Omental fat pad (tissue), 4 donors: ENCODE measurements around the gene ZG16B. TPM values are rescaled to one million over a fixed set of nuclear protein-coding genes. Genes with fewer than 3 reads are reported as not detected.

Experiments used
- ATAC-seq: fragments of 150-250 bp; one replicate; pipeline ENCODE4 v1.9.1; 2016; ENCODE audit warnings: mild to moderate bottlenecking, moderate library complexity; ENCODE audit not compliant: low FRiP score
- DNase-seq: peaks from one replicate; pipeline ENCODE4 v3.0.0-alpha.2; 2019; ENCODE audit warnings: low spot score
- CTCF ChIP-seq, 3 donors: fragments of 450-650 bp; IDR thresholded peaks; one replicate each; pipeline ENCODE4 v1.5.1; 2016 to 2017; ENCODE audit warnings: antibody characterized with exemption in 3 of 3, mild to moderate bottlenecking in 3 of 3, moderate library complexity in 2 of 3
- total RNA-seq, 4 donors: library from RNA; depleted of rRNA; stranded (reverse); fragments of >200 nt; gene quantifications; one replicate each; pipeline ENCODE4 v1.1.0, GENCODE V29; 2016

The ZG16B gene
- total RNA-seq, 4 donors from 2014 or later, result 1.0 TPM; not detected in 3

GRCh38 chr16:2795395-2796143 lies 34.5 kb upstream of the ZG16B start:
- TF ChIP-seq CTCF (IDR thresholded peaks at IDR 0.05), result no peak
- DNase-seq (no peak), ATAC-seq (no peak)

- no peak for DNase-seq
- no peak for TF ChIP-seq CTCF (IDR thresholded peaks at IDR 0.05)
These were observed 31.3 kb upstream of the ZG16B start for GRCh38 chr16:2798723-2799204.

GRCh38 chr16:2799205-2799858 lies 30.8 kb upstream of the ZG16B start:
- TF ChIP-seq CTCF (IDR thresholded peaks at IDR 0.05), result no peak
- no peak for DNase-seq
- ATAC-seq, result no peak

More at GRCh38 chr16:2798723-2799204, 31.3 kb upstream of the ZG16B start:
- ATAC-seq, result no peak

- DNase-seq, result no peak
- ATAC-seq, result no peak
- no peak for TF ChIP-seq CTCF (IDR thresholded peaks at IDR 0.05)
These were observed 30.3 kb upstream of the ZG16B start for GRCh38 chr16:2799859-2800226.

GRCh38 chr16:2803545-2804195 lies 26.4 kb upstream of the ZG16B start:
- no peak for TF ChIP-seq CTCF (IDR thresholded peaks at IDR 0.05)
- DNase-seq, result no peak
- no peak for ATAC-seq

GRCh38 chr16:2804728-2805127 lies 25.4 kb upstream of the ZG16B start:
- ATAC-seq, result no peak

More at GRCh38 chr16:2804728-2805127, 25.4 kb upstream of the ZG16B start:
- DNase-seq, result no peak
- TF ChIP-seq CTCF (IDR thresholded peaks at IDR 0.05), result no peak
